HepG2 (cell line): Measurements from ENCODE around the gene SLC23A2. TPM values are rescaled to one million over a fixed set of nuclear protein-coding genes. Genes with fewer than 3 reads are reported as not detected.
A peak's percentile ranks its signal among the peaks of the same experiment; 100 is the strongest.

Experiments used
- ATAD3A ChIP-seq: sonication (generic); formaldehyde crosslinking; IDR thresholded peaks from 2 replicates; pipeline ENCODE4 v1.4.0; 2020; ENCODE audit warnings: missing genetic modification reagents
- CHCHD3 ChIP-seq: sonication (generic); formaldehyde crosslinking; IDR thresholded peaks from 2 replicates; pipeline ENCODE4 v1.8.0; 2022; ENCODE audit warnings: mild to moderate bottlenecking, missing genetic modification reagents, moderate library complexity
- ELF1 ChIP-seq: sonication (generic); formaldehyde crosslinking; IDR thresholded peaks from 2 replicates; pipeline ENCODE4 v1.4.0; 2020; ENCODE audit warnings: missing genetic modification reagents
- GABPA ChIP-seq, 2 experiments: IDR thresholded peaks; 2 replicates each; pipeline ENCODE4 v1.6.1; 2011 to 2016; ENCODE audit warnings: low read depth in 2 of 2, low read length in 1 of 2, missing biosample characterization in 1 of 2, missing genetic modification characterization in 1 of 2
- MAZ ChIP-seq, 2 experiments: sonication (generic) in 1 of 2; formaldehyde crosslinking in 1 of 2; IDR thresholded peaks; 2 replicates each; pipeline versions ENCODE4 v1.5.0 to v1.6.1; 2012 to 2020; ENCODE audit warnings: low read depth in 2 of 2, mild to moderate bottlenecking in 2 of 2, borderline replicate concordance in 1 of 2, improper control_type of control experiment in 1 of 2, low read length in 1 of 2, missing genetic modification reagents in 1 of 2, moderate library complexity in 1 of 2
- RORA ChIP-seq: sonication (generic); formaldehyde crosslinking; IDR thresholded peaks from 2 replicates; pipeline ENCODE4 v1.5.0; 2020; ENCODE audit warnings: mild to moderate bottlenecking, missing genetic modification reagents, moderate library complexity
- SATB2 ChIP-seq: sonication (generic); formaldehyde crosslinking; IDR thresholded peaks from 2 replicates; pipeline ENCODE4 v1.5.0; 2020; ENCODE audit warnings: missing genetic modification reagents
- ZEB1 ChIP-seq: IDR thresholded peaks from 2 replicates; pipeline ENCODE4 v1.6.1; 2012; ENCODE audit warnings: mild to moderate bottlenecking, low read depth, inconsistent platforms; ENCODE audit not compliant: insufficient replicate concordance
- ZFP62 ChIP-seq: sonication (generic); formaldehyde crosslinking; IDR thresholded peaks from 2 replicates; pipeline ENCODE4 v1.4.0; 2020; ENCODE audit warnings: missing genetic modification reagents
- ZNF160 ChIP-seq: sonication (generic); formaldehyde crosslinking; IDR thresholded peaks from 2 replicates; pipeline ENCODE4 v1.8.0; 2022; ENCODE audit warnings: mild to moderate bottlenecking, inconsistent platforms, missing genetic modification reagents
- ZNF20 ChIP-seq: sonication (generic); formaldehyde crosslinking; IDR thresholded peaks from 2 replicates; pipeline ENCODE4 v1.4.0; 2020; ENCODE audit warnings: mild to moderate bottlenecking, moderate library complexity, missing genetic modification reagents
- ZNF460 ChIP-seq: sonication (generic); formaldehyde crosslinking; IDR thresholded peaks from 2 replicates; pipeline ENCODE4 v1.5.1; 2020; ENCODE audit warnings: missing genetic modification reagents, mild to moderate bottlenecking, borderline replicate concordance
- ZNF468 ChIP-seq: sonication (generic); formaldehyde crosslinking; IDR thresholded peaks from 2 replicates; pipeline ENCODE4 v1.8.0; 2022; ENCODE audit warnings: mild to moderate bottlenecking, moderate library complexity, missing genetic modification reagents
- ZNF496 ChIP-seq: sonication (generic); formaldehyde crosslinking; IDR thresholded peaks from 2 replicates; pipeline ENCODE4 v1.8.1; 2023; ENCODE audit warnings: mild to moderate bottlenecking, moderate library complexity, missing genetic modification reagents; ENCODE audit not compliant: insufficient replicate concordance
- ZNF619 ChIP-seq: sonication (generic); formaldehyde crosslinking; IDR thresholded peaks from 2 replicates; pipeline ENCODE4 v1.4.0; 2020; ENCODE audit warnings: mild to moderate bottlenecking, missing genetic modification reagents
- ZNF674 ChIP-seq: sonication (generic); formaldehyde crosslinking; IDR thresholded peaks from 2 replicates; pipeline ENCODE4 v1.5.0; 2020; ENCODE audit warnings: low read depth, mild to moderate bottlenecking, missing genetic modification reagents
- ZNF709 ChIP-seq: sonication (generic); formaldehyde crosslinking; IDR thresholded peaks from 2 replicates; pipeline ENCODE4 v1.5.0; 2020; ENCODE audit warnings: mild to moderate bottlenecking, missing genetic modification reagents
- ZNF883 ChIP-seq: sonication (generic); formaldehyde crosslinking; IDR thresholded peaks from 2 replicates; pipeline ENCODE4 v1.5.1; 2020; ENCODE audit warnings: mild to moderate bottlenecking, missing genetic modification reagents; ENCODE audit errors: not compliant biosample characterization
- polyA plus RNA-seq, 8 experiments: library from polyadenylated mRNA; depleted of rRNA in 3 of 8; stranded (reverse) in 7 of 8; unstranded in 1 of 8; fragments of >200 nt; fragmentation: Illumina TruSeq in 4 of 8; extraction: Trizol in 4 of 8; gene quantifications; 2 replicates each; pipeline versions ENCODE4 v1.2.1 to v1.2.3, GENCODE V29; 2011 to 2016; ENCODE audit warnings: low read depth in 4 of 8, missing spikeins in 1 of 8, mixed read lengths in 1 of 8; ENCODE audit not compliant: insufficient read depth in 1 of 8
- total RNA-seq, 5 experiments: library from RNA; depleted of rRNA; stranded (reverse); fragments of >200 nt; fragmentation: Illumina TruSeq; extraction: Trizol; gene quantifications; 2 replicates each; pipeline ENCODE4 v1.2.3, GENCODE V29; 2016; ENCODE audit warnings: low read depth in 1 of 5
- TF ChIP-seq, protein P1 (sequence below): sonication (generic); formaldehyde crosslinking; IDR thresholded peaks from 2 replicates; pipeline ENCODE4 v1.4.0; 2020; ENCODE audit warnings: mild to moderate bottlenecking, missing genetic modification reagents
- TF ChIP-seq, protein P2 (sequence below): sonication (generic); formaldehyde crosslinking; IDR thresholded peaks from 2 replicates; pipeline ENCODE4 v1.5.1; 2020; ENCODE audit warnings: missing genetic modification reagents, mild to moderate bottlenecking, borderline replicate concordance
- TF ChIP-seq, protein P3 (sequence below): IDR thresholded peaks from 2 replicates; pipeline ENCODE4 v1.6.1; 2016; ENCODE audit warnings: mild to moderate bottlenecking
- TF ChIP-seq, protein P4 (sequence below): sonication (generic); formaldehyde crosslinking; IDR thresholded peaks from 2 replicates; pipeline ENCODE4 v1.5.1; 2020; ENCODE audit warnings: missing genetic modification reagents, mild to moderate bottlenecking, borderline replicate concordance
- TF ChIP-seq, protein P5 (sequence below): sonication (generic); formaldehyde crosslinking; IDR thresholded peaks from 2 replicates; pipeline ENCODE4 v1.4.0; 2020; ENCODE audit warnings: mild to moderate bottlenecking, missing genetic modification reagents

SLC23A2 gene
- total and polyA plus RNA-seq, 2 of the 13 experiments (the other 11 are each of a cell fraction or from before 2014, with no cell fraction given) = 42.2 to 51.2 TPM

DNA sequence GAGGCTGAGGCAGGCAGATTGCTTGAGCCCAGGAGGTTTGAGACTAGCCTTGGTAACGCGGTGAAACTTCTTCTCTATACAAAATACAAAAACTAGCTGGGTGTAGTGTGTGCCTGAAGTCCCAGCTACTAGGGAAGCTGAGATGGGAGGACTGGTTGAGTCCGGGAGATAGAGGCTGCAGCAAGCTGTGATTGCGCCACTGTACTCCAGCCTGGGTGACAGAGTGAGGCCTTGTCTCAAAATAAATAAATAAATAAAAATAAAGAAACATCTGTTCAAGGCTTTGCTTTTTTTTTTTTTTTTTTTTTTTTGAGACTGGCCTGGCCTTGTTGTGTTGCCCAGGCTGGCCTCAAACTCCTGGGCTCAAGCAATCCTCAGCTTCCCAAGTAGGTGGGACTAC is 23.7 kb upstream of the SLC23A2 start (continued):
- no peak for TF ChIP-seq MAZ (IDR thresholded peaks at IDR 0.05; ENCODE audit: borderline replicate concordance, low read depth, low read length)
- no peak for TF ChIP-seq MAZ (CRISPR knock-in tag; IDR thresholded peaks at IDR 0.05; ENCODE audit: low read depth)
- TF ChIP-seq, protein P1, sequence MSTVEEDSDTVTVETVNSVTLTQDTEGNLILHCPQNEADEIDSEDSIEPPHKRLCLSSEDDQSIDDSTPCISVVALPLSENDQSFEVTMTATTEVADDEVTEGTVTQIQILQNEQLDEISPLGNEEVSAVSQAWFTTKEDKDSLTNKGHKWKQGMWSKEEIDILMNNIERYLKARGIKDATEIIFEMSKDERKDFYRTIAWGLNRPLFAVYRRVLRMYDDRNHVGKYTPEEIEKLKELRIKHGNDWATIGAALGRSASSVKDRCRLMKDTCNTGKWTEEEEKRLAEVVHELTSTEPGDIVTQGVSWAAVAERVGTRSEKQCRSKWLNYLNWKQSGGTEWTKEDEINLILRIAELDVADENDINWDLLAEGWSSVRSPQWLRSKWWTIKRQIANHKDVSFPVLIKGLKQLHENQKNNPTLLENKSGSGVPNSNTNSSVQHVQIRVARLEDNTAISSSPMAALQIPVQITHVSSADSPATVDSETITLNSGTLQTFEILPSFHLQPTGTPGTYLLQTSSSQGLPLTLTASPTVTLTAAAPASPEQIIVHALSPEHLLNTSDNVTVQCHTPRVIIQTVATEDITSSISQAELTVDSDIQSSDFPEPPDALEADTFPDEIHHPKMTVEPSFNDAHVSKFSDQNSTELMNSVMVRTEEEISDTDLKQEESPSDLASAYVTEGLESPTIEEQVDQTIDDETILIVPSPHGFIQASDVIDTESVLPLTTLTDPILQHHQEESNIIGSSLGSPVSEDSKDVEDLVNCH (CRISPR knock-in tag) = no peak
- no peak for TF ChIP-seq ZNF20 (CRISPR knock-in tag)
- no peak for TF ChIP-seq ZNF883
- no peak for TF ChIP-seq CHCHD3
- no peak for TF ChIP-seq GABPA (IDR thresholded peaks at IDR 0.05; ENCODE audit: low read depth, low read length)
- TF ChIP-seq GABPA (CRISPR knock-in tag; IDR thresholded peaks at IDR 0.05; ENCODE audit: low read depth) = no peak
- no peak for TF ChIP-seq ZNF468 (CRISPR knock-in tag)
- no peak for TF ChIP-seq ZNF496 (CRISPR knock-in tag)
- TF ChIP-seq, protein P2, sequence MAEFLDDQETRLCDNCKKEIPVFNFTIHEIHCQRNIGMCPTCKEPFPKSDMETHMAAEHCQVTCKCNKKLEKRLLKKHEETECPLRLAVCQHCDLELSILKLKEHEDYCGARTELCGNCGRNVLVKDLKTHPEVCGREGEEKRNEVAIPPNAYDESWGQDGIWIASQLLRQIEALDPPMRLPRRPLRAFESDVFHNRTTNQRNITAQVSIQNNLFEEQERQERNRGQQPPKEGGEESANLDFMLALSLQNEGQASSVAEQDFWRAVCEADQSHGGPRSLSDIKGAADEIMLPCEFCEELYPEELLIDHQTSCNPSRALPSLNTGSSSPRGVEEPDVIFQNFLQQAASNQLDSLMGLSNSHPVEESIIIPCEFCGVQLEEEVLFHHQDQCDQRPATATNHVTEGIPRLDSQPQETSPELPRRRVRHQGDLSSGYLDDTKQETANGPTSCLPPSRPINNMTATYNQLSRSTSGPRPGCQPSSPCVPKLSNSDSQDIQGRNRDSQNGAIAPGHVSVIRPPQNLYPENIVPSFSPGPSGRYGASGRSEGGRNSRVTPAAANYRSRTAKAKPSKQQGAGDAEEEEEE = no peak
- TF ChIP-seq, protein P3, sequence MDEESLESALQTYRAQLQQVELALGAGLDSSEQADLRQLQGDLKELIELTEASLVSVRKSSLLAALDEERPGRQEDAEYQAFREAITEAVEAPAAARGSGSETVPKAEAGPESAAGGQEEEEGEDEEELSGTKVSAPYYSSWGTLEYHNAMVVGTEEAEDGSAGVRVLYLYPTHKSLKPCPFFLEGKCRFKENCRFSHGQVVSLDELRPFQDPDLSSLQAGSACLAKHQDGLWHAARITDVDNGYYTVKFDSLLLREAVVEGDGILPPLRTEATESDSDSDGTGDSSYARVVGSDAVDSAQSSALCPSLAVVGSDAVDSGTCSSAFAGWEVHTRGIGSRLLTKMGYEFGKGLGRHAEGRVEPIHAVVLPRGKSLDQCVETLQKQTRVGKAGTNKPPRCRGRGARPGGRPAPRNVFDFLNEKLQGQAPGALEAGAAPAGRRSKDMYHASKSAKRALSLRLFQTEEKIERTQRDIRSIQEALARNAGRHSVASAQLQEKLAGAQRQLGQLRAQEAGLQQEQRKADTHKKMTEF = peak; percentile 53; the same call in 1 of the 2 replicates
- no peak for TF ChIP-seq RORA (CRISPR knock-in tag)
- TF ChIP-seq, protein P4, sequence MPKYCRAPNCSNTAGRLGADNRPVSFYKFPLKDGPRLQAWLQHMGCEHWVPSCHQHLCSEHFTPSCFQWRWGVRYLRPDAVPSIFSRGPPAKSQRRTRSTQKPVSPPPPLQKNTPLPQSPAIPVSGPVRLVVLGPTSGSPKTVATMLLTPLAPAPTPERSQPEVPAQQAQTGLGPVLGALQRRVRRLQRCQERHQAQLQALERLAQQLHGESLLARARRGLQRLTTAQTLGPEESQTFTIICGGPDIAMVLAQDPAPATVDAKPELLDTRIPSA = no peak
- no peak for TF ChIP-seq ZNF160 (CRISPR knock-in tag)
- no peak for TF ChIP-seq ELF1 (CRISPR knock-in tag)
- TF ChIP-seq ATAD3A (CRISPR knock-in tag) = no peak
- TF ChIP-seq ZNF709 (CRISPR knock-in tag) = no peak
- TF ChIP-seq SATB2 (CRISPR knock-in tag) = no peak
- TF ChIP-seq ZFP62 = no peak
- no peak for TF ChIP-seq ZNF619
- TF ChIP-seq ZNF460 (CRISPR knock-in tag) = no peak; the same call in 1 of the 2 replicates
- TF ChIP-seq ZEB1 = no peak
- TF ChIP-seq ZNF674 (CRISPR knock-in tag) = no peak
- TF ChIP-seq, protein P5, sequence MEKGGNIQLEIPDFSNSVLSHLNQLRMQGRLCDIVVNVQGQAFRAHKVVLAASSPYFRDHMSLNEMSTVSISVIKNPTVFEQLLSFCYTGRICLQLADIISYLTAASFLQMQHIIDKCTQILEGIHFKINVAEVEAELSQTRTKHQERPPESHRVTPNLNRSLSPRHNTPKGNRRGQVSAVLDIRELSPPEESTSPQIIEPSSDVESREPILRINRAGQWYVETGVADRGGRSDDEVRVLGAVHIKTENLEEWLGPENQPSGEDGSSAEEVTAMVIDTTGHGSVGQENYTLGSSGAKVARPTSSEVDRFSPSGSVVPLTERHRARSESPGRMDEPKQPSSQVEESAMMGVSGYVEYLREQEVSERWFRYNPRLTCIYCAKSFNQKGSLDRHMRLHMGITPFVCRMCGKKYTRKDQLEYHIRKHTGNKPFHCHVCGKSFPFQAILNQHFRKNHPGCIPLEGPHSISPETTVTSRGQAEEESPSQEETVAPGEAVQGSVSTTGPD (CRISPR knock-in tag) = no peak
